GM19193 (cell line): ENCODE measurements around the gene FCGR1A.
A peak's percentile ranks its signal among the peaks of the same experiment; 100 is the strongest.
"Not testable (repeated sequence)": the region's sequence is repeated elsewhere in the genome, so short reads cannot be mapped to it uniquely, and the experiment has no call there.

Source experiments
- POLR2A ChIP-seq: IDR thresholded peaks from 4 replicates; pipeline ENCODE4 v1.6.1; 2011; ENCODE audit not compliant: insufficient read depth, insufficient read length; ENCODE audit errors: extremely low read depth

Gene FCGR1A

GRCh38 chr1:149782600-149782999 lies at the start of gene FCGR1A:
TSS of gene FCGR1A (plus strand) at chr1:149782694. CDS start at chr1:149782744, 50 bp downstream.
- not testable (repeated sequence) for TF ChIP-seq POLR2A

GRCh38 chr1:149811890-149812829 lies 29.7 kb downstream of the FCGR1A start:
- TF ChIP-seq POLR2A, result peak; percentile 78

- TF ChIP-seq POLR2A, result peak; percentile 94
Observed at GRCh38 chr1:149812893-149813801, 30.7 kb downstream of the FCGR1A start.
